MM.1S (cell line): ENCODE results near the gene OTOA.

Experiments
- EZH2 ChIP-seq: fragments of 300-600 bp; sonication (generic); optimal IDR thresholded peaks from 2 replicates; pipeline ENCODE3; 2017; ENCODE audit warnings: low read depth, mild to moderate bottlenecking, antibody characterized with exemption, low read length, mixed read lengths
- EZH2phosphoT487 ChIP-seq: fragments of 300-600 bp; sonication (generic); IDR thresholded peaks from 2 replicates; pipeline ENCODE4 v1.6.1; 2018; ENCODE audit warnings: antibody characterized with exemption, low read length
- TF ChIP-seq, protein P1 (sequence below): fragments of 300-600 bp; sonication (generic); IDR thresholded peaks from 2 replicates; pipeline ENCODE4 v1.5.1; 2016; ENCODE audit warnings: antibody characterized with exemption, low read length, mixed read lengths

- no peak for TF ChIP-seq EZH2phosphoT487
- TF ChIP-seq, protein P1, sequence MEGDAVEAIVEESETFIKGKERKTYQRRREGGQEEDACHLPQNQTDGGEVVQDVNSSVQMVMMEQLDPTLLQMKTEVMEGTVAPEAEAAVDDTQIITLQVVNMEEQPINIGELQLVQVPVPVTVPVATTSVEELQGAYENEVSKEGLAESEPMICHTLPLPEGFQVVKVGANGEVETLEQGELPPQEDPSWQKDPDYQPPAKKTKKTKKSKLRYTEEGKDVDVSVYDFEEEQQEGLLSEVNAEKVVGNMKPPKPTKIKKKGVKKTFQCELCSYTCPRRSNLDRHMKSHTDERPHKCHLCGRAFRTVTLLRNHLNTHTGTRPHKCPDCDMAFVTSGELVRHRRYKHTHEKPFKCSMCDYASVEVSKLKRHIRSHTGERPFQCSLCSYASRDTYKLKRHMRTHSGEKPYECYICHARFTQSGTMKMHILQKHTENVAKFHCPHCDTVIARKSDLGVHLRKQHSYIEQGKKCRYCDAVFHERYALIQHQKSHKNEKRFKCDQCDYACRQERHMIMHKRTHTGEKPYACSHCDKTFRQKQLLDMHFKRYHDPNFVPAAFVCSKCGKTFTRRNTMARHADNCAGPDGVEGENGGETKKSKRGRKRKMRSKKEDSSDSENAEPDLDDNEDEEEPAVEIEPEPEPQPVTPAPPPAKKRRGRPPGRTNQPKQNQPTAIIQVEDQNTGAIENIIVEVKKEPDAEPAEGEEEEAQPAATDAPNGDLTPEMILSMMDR, result no peak
- TF ChIP-seq EZH2, result no peak
Measured at GRCh38 chr16:21639493-21639892, 24.3 kb upstream of the OTOA start.
